GM21723 (cell line): Measurements from ENCODE around the gene HES4.

Experiments
- ATAC-seq: cut with Tn5 transposase; IDR thresholded peaks from one replicate; pipeline ENCODE4 v1.9.1; 2021; ENCODE audit warnings: mild to moderate bottlenecking, moderate library complexity; ENCODE audit not compliant: unreplicated experiment

HES4 gene

DNA sequence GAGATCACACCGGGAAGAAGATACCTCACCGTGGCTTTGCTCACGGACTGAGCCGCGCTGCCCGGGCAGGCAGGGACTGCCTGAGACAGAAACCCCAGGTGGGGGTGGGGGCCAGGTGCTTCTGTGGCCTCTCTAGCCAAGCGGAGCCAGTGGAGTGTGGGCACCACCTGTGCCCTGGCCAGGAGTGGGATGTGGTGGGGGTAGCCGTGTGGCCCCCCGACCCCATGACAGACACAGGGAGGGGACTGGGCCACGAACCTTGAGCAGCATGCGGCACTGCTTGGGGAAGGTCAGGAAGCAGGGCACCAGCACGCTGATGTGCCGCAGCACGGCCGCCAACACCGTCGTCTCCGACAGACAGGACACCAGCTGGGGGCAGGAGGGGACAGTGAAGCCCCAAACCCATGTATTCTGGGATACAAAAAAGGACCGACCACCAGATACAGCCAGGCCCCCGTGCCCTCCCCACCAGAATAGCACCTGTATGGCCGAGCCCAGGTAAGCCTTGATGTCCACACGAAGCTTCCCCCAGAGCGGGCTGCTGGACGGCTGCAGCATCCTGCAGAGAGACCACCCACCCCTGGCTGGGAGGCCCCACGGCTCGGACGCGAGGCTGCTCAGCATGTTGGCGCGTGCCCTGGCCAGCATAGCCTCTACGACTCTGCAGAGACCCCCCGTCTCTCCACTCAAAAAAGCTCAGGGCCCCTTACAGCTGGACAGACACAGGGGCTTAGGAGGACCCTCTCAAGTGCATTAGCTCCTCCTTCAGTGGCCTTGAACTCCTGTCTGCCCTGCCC lies 46.2 kb downstream of the HES4 start:
- no peak for ATAC-seq

DNA sequence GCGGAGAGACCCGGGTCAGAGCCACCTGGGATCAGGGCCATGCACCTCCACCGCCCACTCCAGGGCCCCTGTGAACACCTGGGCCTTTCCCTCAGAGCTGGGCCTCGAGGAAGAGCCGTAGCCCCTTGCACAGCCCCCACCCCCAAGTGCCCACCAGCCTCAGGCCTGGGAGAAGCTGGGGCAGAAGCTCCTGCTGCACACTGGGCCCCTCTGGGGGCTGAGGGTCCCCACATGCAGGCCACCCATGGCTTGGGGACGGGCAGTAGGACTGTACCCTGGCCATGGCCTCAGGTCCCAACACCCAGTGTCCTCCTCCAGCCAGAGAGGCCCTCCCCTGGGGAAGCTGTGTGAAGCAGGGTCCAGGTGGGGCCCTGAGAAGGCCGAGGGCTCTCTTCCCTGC lies 47.3 kb downstream of the HES4 start:
- no peak for ATAC-seq

DNA sequence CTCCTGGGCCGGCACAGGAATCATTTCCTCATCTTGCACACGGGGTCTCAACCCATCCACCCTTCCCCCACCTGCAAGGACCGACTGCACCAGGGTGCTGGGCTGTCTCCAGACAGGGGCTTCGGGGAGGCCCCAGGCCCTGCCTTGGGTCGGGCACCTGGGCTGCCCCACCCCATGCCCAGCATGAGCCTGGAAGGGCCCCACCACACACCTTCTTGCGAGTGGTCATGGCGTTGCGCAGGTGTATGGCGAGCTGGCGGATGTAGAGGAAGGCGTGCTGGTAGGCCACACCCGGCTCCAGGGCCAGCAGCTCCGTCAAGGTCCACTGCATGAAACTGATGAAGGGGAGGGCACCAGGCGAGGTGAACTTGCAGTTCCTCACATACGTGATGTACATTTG lies 47.7 kb downstream of the HES4 start:
- ATAC-seq = no peak

DNA sequence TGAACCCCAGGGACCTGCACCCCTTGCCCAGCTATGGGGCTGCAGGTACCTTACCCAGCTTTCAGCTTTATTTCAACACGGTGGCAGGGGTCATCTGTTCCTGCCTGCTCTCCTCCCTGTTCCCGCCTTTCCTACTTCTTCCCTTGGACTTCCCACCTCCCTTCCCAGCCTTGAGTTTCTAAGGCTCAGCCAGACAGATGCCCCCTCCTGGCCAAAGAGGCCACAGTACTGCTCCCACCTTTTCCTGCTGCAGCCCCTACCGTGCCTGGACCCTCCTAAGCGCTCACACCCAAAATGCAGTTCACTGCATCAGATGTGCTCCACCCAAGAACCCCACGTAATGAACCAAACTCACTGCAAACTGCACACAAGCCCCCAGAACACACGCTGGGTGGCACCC lies 48.5 kb downstream of the HES4 start:
- ATAC-seq = no peak

DNA sequence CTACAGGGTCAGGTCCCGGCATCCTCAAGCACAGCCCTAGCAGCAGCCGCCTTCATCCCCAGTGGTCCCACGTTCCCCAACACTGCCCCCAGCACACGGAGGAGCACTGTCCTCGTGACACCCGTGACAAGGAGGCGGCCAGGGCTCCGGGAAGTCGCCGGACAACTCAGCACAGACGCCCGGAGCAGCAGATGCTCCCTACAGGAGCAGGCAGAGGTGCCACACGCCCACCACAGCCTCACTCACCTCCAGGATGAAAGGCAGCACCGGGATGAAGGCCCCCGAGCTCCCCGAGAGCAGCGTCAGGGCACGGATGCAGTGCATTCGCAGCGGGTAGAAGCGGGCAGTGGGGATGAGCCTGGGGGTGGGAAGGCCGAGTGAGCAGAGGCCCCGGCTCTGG lies 49.0 kb downstream of the HES4 start:
- no peak for ATAC-seq

DNA sequence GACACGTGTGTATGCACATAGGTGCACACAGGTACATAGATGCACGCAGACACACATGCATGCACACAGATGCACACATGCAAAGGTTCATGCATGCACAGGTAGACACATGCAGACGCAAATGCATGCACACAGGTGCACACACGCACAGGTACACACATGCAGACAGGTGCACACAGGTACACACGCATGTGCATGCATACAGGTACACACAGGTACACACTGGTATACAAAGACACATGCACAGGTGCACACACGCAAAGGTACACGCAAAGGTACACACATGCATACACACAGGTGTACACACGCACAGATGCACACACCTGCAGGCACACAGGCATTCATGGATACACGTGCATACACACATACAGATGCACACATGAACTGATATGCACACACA lies 49.6 kb downstream of the HES4 start:
- no peak for ATAC-seq
